T-helper 1 cell treated with Interleukin-12 subunit alpha and Interleukin-12 subunit beta and Interleukin-4 antibody, amounts not matched to agents 30 μg/mL and 1 μg/mL, for 36 hours (primary cell): ENCODE results near the gene SDR42E2.
"Not testable (repeated sequence)": the region's sequence is repeated elsewhere in the genome, so short reads cannot be mapped to it uniquely, and the experiment has no call there.

Experiments
- H3K27ac Mint-ChIP-seq: one replicate; pipeline ENCODE4 v1.8.0; 2021; ENCODE audit warnings: mild to moderate bottlenecking, mixed read lengths
- H3K27me3 Mint-ChIP-seq: one replicate; pipeline ENCODE4 v1.8.0; 2021; ENCODE audit warnings: low read depth, mixed read lengths
- H3K36me3 Mint-ChIP-seq: one replicate; pipeline ENCODE4 v1.8.0; 2021; ENCODE audit warnings: low read depth, mixed read lengths
- H3K4me1 Mint-ChIP-seq: one replicate; pipeline ENCODE4 v1.8.0; 2021; ENCODE audit warnings: low read depth, mixed read lengths
- H3K4me3 Mint-ChIP-seq: one replicate; pipeline ENCODE4 v1.8.0; 2021; ENCODE audit warnings: mild to moderate bottlenecking, moderate library complexity, mixed read lengths
- H3K9me3 Mint-ChIP-seq: one replicate; pipeline ENCODE4 v1.8.0; 2021; ENCODE audit warnings: mixed read lengths

The SDR42E2 gene

GRCh38 chr16:22206842-22207714 lies 44.8 kb downstream of the SDR42E2 start:
- Mint-ChIP-seq H3K36me3 (peaks cover 18% of the 10 kb centered on the region), H3K9me3 (no peaks in the 10 kb centered on the region), H3K4me1 (peaks cover 22% of the 10 kb centered on the region), H3K27ac (peak overlapping the region; percentile 78), H3K4me3 (peak overlapping the region; percentile 91), H3K27me3 (no peaks in the 10 kb centered on the region)

GRCh38 chr16:22207715-22208360 lies 45.5 kb downstream of the SDR42E2 start:
- H3K27ac Mint-ChIP-seq, result peak overlapping the region; percentile 78
- peak overlapping the region; percentile 91 for H3K4me3 Mint-ChIP-seq
- no peaks in the 10 kb centered on the region for H3K9me3 Mint-ChIP-seq
- H3K36me3 Mint-ChIP-seq, result peaks cover 21% of the 10 kb centered on the region
- H3K4me1 Mint-ChIP-seq, result peaks cover 22% of the 10 kb centered on the region
- no peaks in the 10 kb centered on the region for H3K27me3 Mint-ChIP-seq

- Mint-ChIP-seq H3K9me3 (no peaks in the 10 kb centered on the region), H3K4me1 (peaks cover 33% of the 10 kb centered on the region), H3K27ac (no peak overlapping the region), H3K27me3 (no peaks in the 10 kb centered on the region), H3K36me3 (peaks cover 21% of the 10 kb centered on the region), H3K4me3 (no peak overlapping the region)
Observed at GRCh38 chr16:22210285-22210684, 48.0 kb downstream of the SDR42E2 start.

GRCh38 chr16:22210854-22211253 lies 48.5 kb downstream of the SDR42E2 start:
- H3K27me3 Mint-ChIP-seq, result no peaks in the 10 kb centered on the region
- peaks cover 29% of the 10 kb centered on the region for H3K4me1 Mint-ChIP-seq
- peaks cover 21% of the 10 kb centered on the region for H3K36me3 Mint-ChIP-seq
- H3K4me3 Mint-ChIP-seq, result no peak overlapping the region
- H3K27ac Mint-ChIP-seq, result no peak overlapping the region
- H3K9me3 Mint-ChIP-seq, result no peaks in the 10 kb centered on the region

GRCh38 chr16:22213236-22213635 lies 50.9 kb downstream of the SDR42E2 start:
- H3K4me1 Mint-ChIP-seq, result peaks cover 28% of the 10 kb centered on the region
- H3K9me3 Mint-ChIP-seq, result no peaks in the 10 kb centered on the region
- no peak overlapping the region for H3K4me3 Mint-ChIP-seq
- H3K27me3 Mint-ChIP-seq, result no peaks in the 10 kb centered on the region
- no peak overlapping the region for H3K27ac Mint-ChIP-seq
- H3K36me3 Mint-ChIP-seq, result peaks cover 16% of the 10 kb centered on the region

- peaks cover 16% of the 10 kb centered on the region for H3K36me3 Mint-ChIP-seq
- H3K9me3 Mint-ChIP-seq, result no peaks in the 10 kb centered on the region
- H3K27me3 Mint-ChIP-seq, result no peaks in the 10 kb centered on the region
- H3K4me3 Mint-ChIP-seq, result no peak overlapping the region
- H3K4me1 Mint-ChIP-seq, result peaks cover 28% of the 10 kb centered on the region
- H3K27ac Mint-ChIP-seq, result no peak overlapping the region
Observed at GRCh38 chr16:22213801-22214200, 51.5 kb downstream of the SDR42E2 start.

GRCh38 chr16:22214402-22214801 lies 52.1 kb downstream of the SDR42E2 start:
- no peak overlapping the region for H3K27ac Mint-ChIP-seq
- peaks cover 17% of the 10 kb centered on the region for H3K36me3 Mint-ChIP-seq
- H3K27me3 Mint-ChIP-seq, result no peaks in the 10 kb centered on the region
- H3K4me3 Mint-ChIP-seq, result no peak overlapping the region
- peaks cover 28% of the 10 kb centered on the region for H3K4me1 Mint-ChIP-seq
- no peaks in the 10 kb centered on the region for H3K9me3 Mint-ChIP-seq

GRCh38 chr16:22214889-22215288 lies 52.6 kb downstream of the SDR42E2 start:
- Mint-ChIP-seq H3K27ac (no peak overlapping the region), H3K27me3 (no peaks in the 10 kb centered on the region), H3K4me1 (peaks cover 28% of the 10 kb centered on the region), H3K9me3 (no peaks in the 10 kb centered on the region), H3K4me3 (no peak overlapping the region), H3K36me3 (peaks cover 17% of the 10 kb centered on the region)

GRCh38 chr16:22216191-22216831 lies 54.0 kb downstream of the SDR42E2 start:
- H3K9me3 Mint-ChIP-seq, result no peaks in the 10 kb centered on the region

GRCh38 chr16:22216832-22217225 lies 54.5 kb downstream of the SDR42E2 start:
- not testable (repeated sequence) for H3K9me3 Mint-ChIP-seq, H3K27ac Mint-ChIP-seq, H3K4me3 Mint-ChIP-seq, H3K27me3 Mint-ChIP-seq, H3K36me3 Mint-ChIP-seq
- peaks cover 23% of the 10 kb centered on the region for H3K4me1 Mint-ChIP-seq

More at GRCh38 chr16:22216191-22216831, 54.0 kb downstream of the SDR42E2 start:
- Mint-ChIP-seq H3K4me3 (no peak overlapping the region), H3K27ac (no peak overlapping the region), H3K4me1 (peaks cover 23% of the 10 kb centered on the region), H3K36me3 (peaks cover 9% of the 10 kb centered on the region), H3K27me3 (no peaks in the 10 kb centered on the region)

GRCh38 chr16:22217890-22218730 lies 55.8 kb downstream of the SDR42E2 start:
- Mint-ChIP-seq H3K4me3 (no peak overlapping the region), H3K36me3 (peaks cover 1% of the 10 kb centered on the region), H3K27ac (peak overlapping the region; percentile 13), H3K27me3 (no peaks in the 10 kb centered on the region), H3K9me3 (no peaks in the 10 kb centered on the region), H3K4me1 (peaks cover 23% of the 10 kb centered on the region)

- no peaks in the 10 kb centered on the region for H3K27me3 Mint-ChIP-seq
- no peak overlapping the region for H3K4me3 Mint-ChIP-seq
- H3K4me1 Mint-ChIP-seq, result peaks cover 14% of the 10 kb centered on the region
- H3K9me3 Mint-ChIP-seq, result no peaks in the 10 kb centered on the region
- H3K27ac Mint-ChIP-seq, result no peak overlapping the region
- H3K36me3 Mint-ChIP-seq, result peaks cover 5% of the 10 kb centered on the region
Observed at GRCh38 chr16:22219389-22220068, 57.2 kb downstream of the SDR42E2 start.

GRCh38 chr16:22220069-22220440 lies 57.7 kb downstream of the SDR42E2 start:
- H3K4me1 Mint-ChIP-seq, result peaks cover 10% of the 10 kb centered on the region
- no peaks in the 10 kb centered on the region for H3K27me3 Mint-ChIP-seq
- H3K36me3 Mint-ChIP-seq, result peaks cover 5% of the 10 kb centered on the region
- no peak overlapping the region for H3K4me3 Mint-ChIP-seq
- no peaks in the 10 kb centered on the region for H3K9me3 Mint-ChIP-seq
- no peak overlapping the region for H3K27ac Mint-ChIP-seq

GRCh38 chr16:22220714-22221113 lies 58.4 kb downstream of the SDR42E2 start:
- no peak overlapping the region for H3K27ac Mint-ChIP-seq
- peaks cover 5% of the 10 kb centered on the region for H3K36me3 Mint-ChIP-seq
- H3K4me3 Mint-ChIP-seq, result no peak overlapping the region
- peaks cover 8% of the 10 kb centered on the region for H3K4me1 Mint-ChIP-seq
- no peaks in the 10 kb centered on the region for H3K27me3 Mint-ChIP-seq
- no peaks in the 10 kb centered on the region for H3K9me3 Mint-ChIP-seq
